CD8-positive, alpha-beta memory T cell (primary cell): ENCODE measurements around the gene HMGN4. TPM values are rescaled to one million over a fixed set of nuclear protein-coding genes. Genes with fewer than 3 reads are reported as not detected.
"Not testable (repeated sequence)": the region's sequence is repeated elsewhere in the genome, so short reads cannot be mapped to it uniquely, and the experiment has no call there.

Experiments
- CTCF ChIA-PET: fragments of 350-600 bp; sonication (Branson Sonifier 250); formaldehyde crosslinking; loops from one replicate; lab custom pipeline; 2021; ENCODE audit warnings: antibody characterized with exemption; lab: Charles Lee
- POLR2A ChIA-PET: fragments of 350-600 bp; sonication (Branson Sonifier 250); formaldehyde crosslinking; loops from one replicate; lab custom pipeline; 2021; ENCODE audit warnings: antibody characterized with exemption; lab: Charles Lee
- DNase-seq, 5 donors: peaks; one replicate each; pipeline versions ENCODE4 v3.0.0 to v3.0.0-alpha.2; 2020 to 2022; ENCODE audit warnings: mixed read lengths in 1 of 5
- H3K27ac ChIP-seq: one replicate; pipeline ENCODE4 v1.7.0; 2013; ENCODE audit warnings: low read depth, mild to moderate bottlenecking, low read length, moderate library complexity
- H3K27me3 ChIP-seq: 2 replicates; pipeline ENCODE4 v1.7.0; 2013; ENCODE audit warnings: low read length, mild to moderate bottlenecking; ENCODE audit not compliant: insufficient read depth, poor library complexity, severe bottlenecking
- H3K36me3 ChIP-seq: 2 replicates; pipeline ENCODE4 v1.7.0; 2013; ENCODE audit warnings: mild to moderate bottlenecking, low read length, moderate library complexity; ENCODE audit not compliant: insufficient read depth
- H3K4me1 ChIP-seq: 2 replicates; pipeline ENCODE4 v1.7.0; 2013; ENCODE audit warnings: mild to moderate bottlenecking, low read length, moderate library complexity; ENCODE audit not compliant: insufficient read depth
- H3K4me3 ChIP-seq: 2 replicates; pipeline ENCODE4 v1.7.0; 2013; ENCODE audit warnings: mild to moderate bottlenecking, low read length
- H3K9me3 ChIP-seq: 2 replicates; pipeline ENCODE4 v1.7.0; 2013; ENCODE audit warnings: mild to moderate bottlenecking, low read length
- H3K27ac Mint-ChIP-seq, 8 donors: one replicate each; pipeline ENCODE4 v1.8.0; 2020 to 2021; ENCODE audit warnings: mixed read lengths in 8 of 8, mild to moderate bottlenecking in 6 of 8, inconsistent platforms in 3 of 8, moderate library complexity in 3 of 8
- H3K27me3 Mint-ChIP-seq, 2 donors: one replicate each; pipeline ENCODE4 v1.8.0; 2020 to 2021; ENCODE audit warnings: mixed read lengths in 2 of 2, mild to moderate bottlenecking in 1 of 2, moderate library complexity in 1 of 2
- H3K36me3 Mint-ChIP-seq, 3 donors: one replicate each; pipeline ENCODE4 v1.8.0; 2020 to 2021; ENCODE audit warnings: mixed read lengths in 3 of 3, inconsistent platforms in 1 of 3, mild to moderate bottlenecking in 1 of 3
- H3K4me1 Mint-ChIP-seq, 3 donors: one replicate each; pipeline ENCODE4 v1.8.0; 2020 to 2021; ENCODE audit warnings: mixed read lengths in 3 of 3, inconsistent platforms in 1 of 3, mild to moderate bottlenecking in 1 of 3
- H3K4me3 Mint-ChIP-seq, 7 donors: one replicate each; pipeline ENCODE4 v1.8.0; 2020 to 2021; ENCODE audit warnings: mixed read lengths in 7 of 7, mild to moderate bottlenecking in 6 of 7, moderate library complexity in 4 of 7, inconsistent platforms in 2 of 7
- H3K9me3 Mint-ChIP-seq, 5 donors: one replicate each; pipeline ENCODE4 v1.8.0; 2020 to 2022; ENCODE audit warnings: mixed read lengths in 5 of 5, mild to moderate bottlenecking in 3 of 5, moderate library complexity in 2 of 5, inconsistent platforms in 1 of 5
- polyA plus RNA-seq: library from polyadenylated mRNA; unstranded; fragments of 300-500 nt; fragmentation: Illumina TruSeq; gene quantifications from one replicate; pipeline ENCODE4 v1.2.3, GENCODE V29; 2021
- total RNA-seq, 2 experiments: library from RNA; stranded (reverse); gene quantifications; one replicate each; pipeline ENCODE4 v1.2.3, GENCODE V29; 2021

HMGN4 gene
- total and polyA plus RNA-seq, 3 experiments from 2014 or later, result 90.0 to 166 (median 91.4) TPM

- POLR2A ChIA-PET, result no interaction called here
- H3K9me3 Mint-ChIP-seq, result peaks cover 0 to 3% (median 0%) of the 10 kb centered on the region in 5 donors
- peaks cover 0 to 9% of the 10 kb centered on the region in 2 donors for H3K27me3 Mint-ChIP-seq
These were observed 21.4 kb upstream of the HMGN4 start for GRCh38 chr6:26516481-26517427.

GRCh38 chr6:26519359-26519758 lies 18.8 kb upstream of the HMGN4 start:
- Mint-ChIP-seq H3K27ac (no peak overlapping the region), H3K4me3 (no peak overlapping the region), H3K4me1 (peaks cover 29 to 39% (median 33%) of the 10 kb centered on the region in 3 donors), H3K27me3 (peaks cover 0 to 7% of the 10 kb centered on the region in 2 donors), H3K36me3 (peaks cover 0 to 7% (median 0%) of the 10 kb centered on the region in 3 donors), H3K9me3 (peaks cover 0 to 3% (median 0%) of the 10 kb centered on the region in 5 donors)
- H3K4me3 ChIP-seq, result no peak overlapping the region
- no peak for DNase-seq
- H3K9me3 ChIP-seq, result no peaks in the 10 kb centered on the region
- CTCF ChIA-PET, result interaction anchor here (0.7 to 1.2 kb wide), 4 partner anchors 8 to 178 kb away, joined by 3 to 4 read pairs (median 3); no protein-coding TSS in a partner anchor
- no peaks in the 10 kb centered on the region for H3K27me3 ChIP-seq
- no peak overlapping the region for H3K27ac ChIP-seq
- peaks cover 7% of the 10 kb centered on the region for H3K4me1 ChIP-seq
- POLR2A ChIA-PET, result interaction anchor here (0.9 to 1.5 kb wide), 2 partner anchors 14 to 18 kb away, joined by 5 read pairs; partner anchors contain the start of gene HMGN4
- no peaks in the 10 kb centered on the region for H3K36me3 ChIP-seq

More at GRCh38 chr6:26516481-26517427, 21.4 kb upstream of the HMGN4 start:
- Histone ChIP-seq H3K36me3 (no peaks in the 10 kb centered on the region), H3K9me3 (no peaks in the 10 kb centered on the region), H3K27ac (no peak overlapping the region), H3K4me1 (peaks cover 7% of the 10 kb centered on the region), H3K27me3 (no peaks in the 10 kb centered on the region), H3K4me3 (no peak overlapping the region)
- DNase-seq, result no peak
- peaks cover 10 to 17% (median 14%) of the 10 kb centered on the region in 3 donors for H3K4me1 Mint-ChIP-seq
- peak overlapping the region in 1 of 8 donors; percentile 63 for H3K27ac Mint-ChIP-seq
- H3K36me3 Mint-ChIP-seq, result peaks cover 0 to 5% (median 0%) of the 10 kb centered on the region in 3 donors
- CTCF ChIA-PET, result no interaction called here
- peak overlapping the region in 1 of 7 donors; percentile 24 for H3K4me3 Mint-ChIP-seq

GRCh38 chr6:26520237-26520849 lies 17.8 kb upstream of the HMGN4 start:
- no peaks in the 10 kb centered on the region for H3K36me3 ChIP-seq
- peaks cover 7% of the 10 kb centered on the region for H3K4me1 ChIP-seq
- ChIA-PET POLR2A (interaction anchor here (0.5 to 3.5 kb wide), 5 partner anchors 13 to 213 kb away, joined by 3 to 43 read pairs (median 3); partner anchors contain the start of gene HMGN4), CTCF (interaction anchor here (3.5 kb wide), 1 partner anchor 13 kb away, joined by 25 read pairs; no protein-coding TSS in a partner anchor)
- H3K27me3 ChIP-seq, result no peaks in the 10 kb centered on the region
- H3K27me3 Mint-ChIP-seq, result peaks cover 0 to 7% of the 10 kb centered on the region in 2 donors
- peak overlapping the region; percentile 83 to 97 (median 92) for H3K27ac Mint-ChIP-seq
- H3K27ac ChIP-seq, result peak overlapping the region; percentile 67
- DNase-seq, result peak in 1 of 5 donors; percentile 6
- peak overlapping the region; percentile 56 for H3K4me3 ChIP-seq
- H3K9me3 Mint-ChIP-seq, result peaks cover 0 to 3% (median 0%) of the 10 kb centered on the region in 5 donors
- no peaks in the 10 kb centered on the region for H3K9me3 ChIP-seq
- H3K4me1 Mint-ChIP-seq, result peaks cover 31 to 44% (median 33%) of the 10 kb centered on the region in 3 donors
- peaks cover 0 to 7% (median 0%) of the 10 kb centered on the region in 3 donors for H3K36me3 Mint-ChIP-seq
- H3K4me3 Mint-ChIP-seq, result peak overlapping the region; percentile 79 to 94 (median 82)

- Histone ChIP-seq H3K4me1 (peaks cover 7% of the 10 kb centered on the region), H3K9me3 (no peaks in the 10 kb centered on the region), H3K36me3 (no peaks in the 10 kb centered on the region), H3K27me3 (no peaks in the 10 kb centered on the region), H3K4me3 (peak overlapping the region; percentile 57), H3K27ac (peak overlapping the region; percentile 84)
- Mint-ChIP-seq H3K4me1 (peaks cover 31 to 44% (median 33%) of the 10 kb centered on the region in 3 donors), H3K4me3 (peak overlapping the region; percentile 76 to 97 (median 88)), H3K27ac (peak overlapping the region; percentile 81 to 97 (median 94)), H3K27me3 (peaks cover 0 to 7% of the 10 kb centered on the region in 2 donors), H3K36me3 (peaks cover 0 to 7% (median 0%) of the 10 kb centered on the region in 3 donors), H3K9me3 (peaks cover 0 to 3% (median 0%) of the 10 kb centered on the region in 5 donors)
- DNase-seq, result peak; percentile 81 to 92 (median 87)
- POLR2A ChIA-PET, result interaction anchor here (0.6 to 3.5 kb wide), 5 partner anchors 12 to 214 kb away, joined by 3 to 43 read pairs (median 6); partner anchors contain the start of gene HMGN4
- CTCF ChIA-PET, result interaction anchor here (1.4 to 3.5 kb wide), 3 partner anchors 13 to 49 kb away, joined by 3 to 25 read pairs (median 10); partner anchors contain the start of gene HMGN4
These were observed 17.1 kb upstream of the HMGN4 start for GRCh38 chr6:26520850-26521599.

- H3K4me1 ChIP-seq, result peaks cover 7% of the 10 kb centered on the region
- DNase-seq, result peak; percentile 50 to 78 (median 70)
- Mint-ChIP-seq H3K27me3 (peaks cover 0 to 7% of the 10 kb centered on the region in 2 donors), H3K36me3 (peaks cover 0 to 7% (median 0%) of the 10 kb centered on the region in 3 donors), H3K9me3 (peaks cover 0 to 3% (median 0%) of the 10 kb centered on the region in 5 donors), H3K27ac (peak overlapping the region; percentile 49 to 97 (median 92)), H3K4me1 (peaks cover 31 to 44% (median 33%) of the 10 kb centered on the region in 3 donors), H3K4me3 (peak overlapping the region; percentile 76 to 97 (median 88))
- no peaks in the 10 kb centered on the region for H3K36me3 ChIP-seq
- CTCF ChIA-PET, result interaction anchor here (1.3 to 3.5 kb wide), 6 partner anchors 12 to 180 kb away, joined by 3 to 25 read pairs (median 3); partner anchors contain the start of gene HMGN4
- H3K27me3 ChIP-seq, result no peaks in the 10 kb centered on the region
- POLR2A ChIA-PET, result interaction anchor here (1.1 to 3.5 kb wide), 4 partner anchors 11 to 48 kb away, joined by 3 to 43 read pairs (median 8); partner anchors contain the start of gene HMGN4
- H3K9me3 ChIP-seq, result no peaks in the 10 kb centered on the region
- peak overlapping the region; percentile 84 for H3K27ac ChIP-seq
- H3K4me3 ChIP-seq, result peak overlapping the region; percentile 57
These were observed 16.4 kb upstream of the HMGN4 start for GRCh38 chr6:26521600-26522391.

- CTCF ChIA-PET, result interaction anchor here (1.3 to 3.5 kb wide), 5 partner anchors 11 to 181 kb away, joined by 3 to 25 read pairs (median 3); partner anchors contain the start of gene HMGN4
- DNase-seq, result not testable (repeated sequence)
These were observed 15.5 kb upstream of the HMGN4 start for GRCh38 chr6:26522486-26523228.

More at GRCh38 chr6:26522486-26523228, 15.5 kb upstream of the HMGN4 start:
- not testable (repeated sequence) for H3K36me3 Mint-ChIP-seq, H3K27me3 ChIP-seq, H3K4me1 ChIP-seq, H3K9me3 Mint-ChIP-seq, H3K27me3 Mint-ChIP-seq, H3K9me3 ChIP-seq, H3K36me3 ChIP-seq
- H3K4me3 ChIP-seq, result peak overlapping the region; percentile 57
- Mint-ChIP-seq H3K27ac (peak overlapping the region; percentile 69 to 97 (median 85)), H3K4me1 (peaks cover 31 to 44% (median 33%) of the 10 kb centered on the region in 3 donors), H3K4me3 (peak overlapping the region; percentile 70 to 97 (median 85))
- peak overlapping the region; percentile 84 for H3K27ac ChIP-seq
- POLR2A ChIA-PET, result interaction anchor here (0.7 to 3.5 kb wide), 4 partner anchors 10 to 192 kb away, joined by 3 to 43 read pairs (median 7); partner anchors contain the start of gene HMGN4
